Natural killer cell (primary cell): ENCODE measurements around the gene FEM1B. TPM values are rescaled to one million over a fixed set of nuclear protein-coding genes. Genes with fewer than 3 reads are reported as not detected.

Experiments used
- ATAC-seq, 3 donors: fragments of 150-1000 bp in 2 of 3; fragments of 200-7000 bp in 1 of 3; cut with Tn5 transposase; 1 replicate in 1 of 3; 2 replicates in 2 of 3; pipeline ENCODE4 v1.10.0; 2021; ENCODE audit warnings: mild to moderate bottlenecking in 2 of 3, moderate library complexity in 2 of 3
- DNase-seq, 2 donors: peaks; one replicate each; pipeline versions ENCODE4 v3.0.0 to v3.0.0-alpha.2; 2013 to 2021; ENCODE audit warnings: mixed read lengths in 1 of 2
- H3K27ac ChIP-seq: one replicate; pipeline ENCODE4 v1.5.1; 2013; ENCODE audit warnings: mild to moderate bottlenecking, low read length
- H3K27me3 ChIP-seq: one replicate; pipeline ENCODE4 v1.6.1; 2013; ENCODE audit warnings: low read length; ENCODE audit not compliant: control insufficient read depth, insufficient read depth
- H3K36me3 ChIP-seq: one replicate; pipeline ENCODE4 v1.6.1; 2013; ENCODE audit warnings: low read length; ENCODE audit not compliant: control insufficient read depth, insufficient read depth
- H3K4me1 ChIP-seq: one replicate; pipeline ENCODE4 v1.6.1; 2013; ENCODE audit warnings: low read length; ENCODE audit not compliant: control insufficient read depth, insufficient read depth
- H3K4me3 ChIP-seq: one replicate; pipeline ENCODE4 v1.5.1; 2013; ENCODE audit warnings: low read length
- H3K9me3 ChIP-seq: one replicate; pipeline ENCODE4 v1.6.1; 2013; ENCODE audit warnings: low read length; ENCODE audit not compliant: control insufficient read depth, insufficient read depth
- H3K27ac Mint-ChIP-seq, 2 donors: one replicate each; pipeline ENCODE4 v1.8.0; 2022; ENCODE audit warnings: mild to moderate bottlenecking in 2 of 2, mixed read lengths in 2 of 2, moderate library complexity in 1 of 2
- H3K27me3 Mint-ChIP-seq, 2 donors: one replicate each; pipeline ENCODE4 v1.8.0; 2022; ENCODE audit warnings: low read depth in 2 of 2, mixed read lengths in 2 of 2
- H3K36me3 Mint-ChIP-seq: one replicate; pipeline ENCODE4 v1.8.0; 2022; ENCODE audit warnings: mixed read lengths
- H3K4me1 Mint-ChIP-seq, 2 donors: one replicate each; pipeline ENCODE4 v1.8.0; 2022; ENCODE audit warnings: mixed read lengths in 2 of 2
- H3K4me3 Mint-ChIP-seq: one replicate; pipeline ENCODE4 v1.8.0; 2022; ENCODE audit warnings: mild to moderate bottlenecking, moderate library complexity, mixed read lengths
- H3K9me3 Mint-ChIP-seq, 2 donors: one replicate each; pipeline ENCODE4 v1.8.0; 2022; ENCODE audit warnings: mixed read lengths in 2 of 2
- WGBS: methylation state at CpG from one replicate; pipeline ENCODE4 v1.1.7; 2013; ENCODE audit warnings: missing lambda C conversion rate; ENCODE audit not compliant: insufficient coverage; 5-methylcytosine and 5-hydroxymethylcytosine counted together
- intact Hi-C: fragments of 100-400 bp; cut with micrococcal nuclease; formaldehyde crosslinking; loops from one replicate; pipeline ENCODE4 v1.14.2; 2022
- total RNA-seq, 4 donors: library from RNA; stranded (reverse); fragments of 120-200 nt in 1 of 4; gene quantifications; one replicate each; pipeline versions ENCODE4 v1.2.3 to v1.2.4, GENCODE V29; 2013 to 2022
- TF ChIP-seq, protein P1 (sequence below): fragments of 200-600 bp; IDR thresholded peaks from one replicate; pipeline ENCODE4 v1.8.0; 2022; ENCODE audit warnings: antibody characterized with exemption

The FEM1B gene
- total RNA-seq, 3 donors from 2014 or later (not counting 1 experiment from before 2014, with no cell fraction given), result 57.4 to 73.5 (median 67.9) TPM

DNA sequence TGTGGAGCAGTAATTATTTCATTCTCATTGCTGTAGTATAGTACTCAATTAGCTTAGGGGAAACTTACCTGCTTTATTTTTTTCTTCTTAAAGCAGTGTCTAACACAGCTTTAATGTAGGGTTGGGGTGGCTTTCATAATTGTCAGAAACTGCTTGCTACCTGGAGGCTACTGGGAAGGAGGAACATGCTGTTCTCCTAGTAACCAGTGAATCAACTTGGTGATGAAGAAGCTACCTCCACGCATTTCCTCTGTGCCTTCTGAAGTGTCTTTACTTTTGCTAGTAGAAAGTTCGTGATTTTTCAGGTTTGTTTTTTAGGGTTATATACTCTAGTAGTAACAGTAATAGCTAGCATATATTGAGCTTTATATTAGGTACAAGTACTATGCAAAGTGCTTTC, 11.5 kb downstream of the FEM1B start:
- H3K9me3 ChIP-seq, result no peaks in the 10 kb centered on the region
- no peak overlapping the region for H3K4me3 Mint-ChIP-seq
- peaks cover 30% of the 10 kb centered on the region for H3K36me3 ChIP-seq
- no peaks in the 10 kb centered on the region for H3K27me3 ChIP-seq
- no peak overlapping the region for H3K27ac ChIP-seq
- TF ChIP-seq, protein P1, sequence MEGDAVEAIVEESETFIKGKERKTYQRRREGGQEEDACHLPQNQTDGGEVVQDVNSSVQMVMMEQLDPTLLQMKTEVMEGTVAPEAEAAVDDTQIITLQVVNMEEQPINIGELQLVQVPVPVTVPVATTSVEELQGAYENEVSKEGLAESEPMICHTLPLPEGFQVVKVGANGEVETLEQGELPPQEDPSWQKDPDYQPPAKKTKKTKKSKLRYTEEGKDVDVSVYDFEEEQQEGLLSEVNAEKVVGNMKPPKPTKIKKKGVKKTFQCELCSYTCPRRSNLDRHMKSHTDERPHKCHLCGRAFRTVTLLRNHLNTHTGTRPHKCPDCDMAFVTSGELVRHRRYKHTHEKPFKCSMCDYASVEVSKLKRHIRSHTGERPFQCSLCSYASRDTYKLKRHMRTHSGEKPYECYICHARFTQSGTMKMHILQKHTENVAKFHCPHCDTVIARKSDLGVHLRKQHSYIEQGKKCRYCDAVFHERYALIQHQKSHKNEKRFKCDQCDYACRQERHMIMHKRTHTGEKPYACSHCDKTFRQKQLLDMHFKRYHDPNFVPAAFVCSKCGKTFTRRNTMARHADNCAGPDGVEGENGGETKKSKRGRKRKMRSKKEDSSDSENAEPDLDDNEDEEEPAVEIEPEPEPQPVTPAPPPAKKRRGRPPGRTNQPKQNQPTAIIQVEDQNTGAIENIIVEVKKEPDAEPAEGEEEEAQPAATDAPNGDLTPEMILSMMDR, result no peak
- no peaks in the 10 kb centered on the region for H3K4me1 ChIP-seq
- peaks cover 51 to 57% of the 10 kb centered on the region in 2 donors for H3K4me1 Mint-ChIP-seq
- no CpG with 5 or more reads among the region's 2 CpGs for WGBS
- no peaks in the 10 kb centered on the region for H3K9me3 Mint-ChIP-seq
- peak overlapping the region in 1 of 2 donors; percentile 24 for H3K27ac Mint-ChIP-seq
- H3K27me3 Mint-ChIP-seq, result no peaks in the 10 kb centered on the region
- no peak overlapping the region for H3K4me3 ChIP-seq
- DNase-seq (no peak), ATAC-seq (no peak)
- H3K36me3 Mint-ChIP-seq, result peaks cover 13% of the 10 kb centered on the region
- intact Hi-C loops, result loop anchor here (10.0 kb wide), 1 partner anchor 1034 kb away; the partner anchor contains the start of genes AAGAB and IQCH

DNA sequence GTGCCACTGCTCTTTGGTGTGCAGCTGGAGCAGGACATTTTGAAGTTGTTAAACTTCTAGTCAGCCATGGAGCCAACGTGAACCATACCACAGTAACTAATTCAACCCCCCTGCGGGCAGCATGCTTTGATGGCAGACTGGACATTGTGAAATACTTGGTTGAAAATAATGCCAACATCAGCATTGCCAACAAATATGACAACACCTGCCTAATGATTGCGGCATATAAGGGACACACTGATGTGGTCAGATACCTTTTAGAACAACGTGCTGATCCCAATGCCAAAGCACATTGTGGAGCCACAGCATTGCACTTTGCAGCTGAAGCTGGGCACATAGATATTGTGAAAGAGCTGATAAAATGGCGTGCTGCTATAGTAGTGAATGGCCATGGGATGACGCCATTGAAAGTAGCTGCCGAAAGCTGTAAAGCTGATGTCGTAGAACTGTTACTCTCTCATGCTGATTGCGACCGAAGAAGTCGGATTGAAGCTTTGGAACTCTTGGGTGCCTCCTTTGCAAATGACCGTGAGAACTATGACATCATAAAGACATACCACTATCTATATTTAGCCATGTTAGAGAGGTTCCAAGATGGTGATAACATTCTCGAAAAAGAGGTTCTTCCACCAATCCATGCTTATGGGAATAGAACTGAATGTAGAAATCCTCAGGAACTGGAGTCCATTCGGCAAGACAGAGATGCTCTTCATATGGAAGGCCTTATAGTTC, 12.2 kb downstream of the FEM1B start:
- peaks cover 13% of the 10 kb centered on the region for H3K36me3 Mint-ChIP-seq
- no peaks in the 10 kb centered on the region for H3K4me1 ChIP-seq

DNA sequence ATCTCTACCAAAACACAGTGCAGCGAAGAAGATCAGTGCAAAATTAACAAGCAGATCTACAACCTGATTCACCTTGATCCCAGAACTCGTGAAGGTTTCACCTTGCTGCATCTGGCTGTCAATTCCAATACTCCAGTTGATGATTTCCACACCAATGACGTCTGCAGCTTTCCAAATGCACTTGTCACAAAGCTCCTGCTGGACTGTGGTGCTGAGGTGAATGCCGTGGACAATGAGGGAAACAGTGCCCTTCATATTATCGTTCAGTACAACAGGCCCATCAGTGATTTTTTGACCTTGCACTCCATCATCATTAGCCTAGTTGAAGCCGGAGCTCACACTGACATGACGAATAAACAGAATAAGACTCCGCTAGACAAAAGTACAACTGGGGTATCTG, 13.2 kb downstream of the FEM1B start:
- 98% methylated on average over 8 of the region's 8 CpGs for WGBS
- Histone ChIP-seq H3K36me3 (peaks cover 23% of the 10 kb centered on the region), H3K27me3 (no peaks in the 10 kb centered on the region), H3K4me1 (no peaks in the 10 kb centered on the region), H3K9me3 (no peaks in the 10 kb centered on the region), H3K4me3 (no peak overlapping the region), H3K27ac (no peak overlapping the region)
- TF ChIP-seq, protein P1, result no peak
- DNase-seq, result no peak
- Mint-ChIP-seq H3K27me3 (no peaks in the 10 kb centered on the region), H3K4me3 (no peak overlapping the region), H3K4me1 (peaks cover 37 to 47% of the 10 kb centered on the region in 2 donors), H3K27ac (no peak overlapping the region), H3K9me3 (no peaks in the 10 kb centered on the region), H3K36me3 (peaks cover 13% of the 10 kb centered on the region)
- intact Hi-C loops, result no loop called here
- ATAC-seq, result no peak

More for the DNA sequence above, 12.2 kb downstream of the FEM1B start:
- Histone ChIP-seq H3K27ac (no peak overlapping the region), H3K36me3 (peaks cover 27% of the 10 kb centered on the region), H3K27me3 (no peaks in the 10 kb centered on the region), H3K9me3 (no peaks in the 10 kb centered on the region), H3K4me3 (no peak overlapping the region)
- no peaks in the 10 kb centered on the region for H3K27me3 Mint-ChIP-seq
- TF ChIP-seq, protein P1, result no peak
- ATAC-seq (no peak), DNase-seq (no peak)
- peak overlapping the region in 1 of 2 donors; percentile 24 for H3K27ac Mint-ChIP-seq
- H3K4me1 Mint-ChIP-seq, result peaks cover 46 to 56% of the 10 kb centered on the region in 2 donors
- no peak overlapping the region for H3K4me3 Mint-ChIP-seq
- WGBS, result 95% methylated on average over 11 of the region's 14 CpGs
- intact Hi-C loops, result loop anchor here (10.0 kb wide), 1 partner anchor 1035 kb away; the partner anchor contains the start of genes AAGAB and IQCH
- H3K9me3 Mint-ChIP-seq, result no peaks in the 10 kb centered on the region
